Esophagus squamous epithelium (tissue), 5 donors: ENCODE data around the gene PAXX. TPM values are rescaled to one million over a fixed set of nuclear protein-coding genes. Genes with fewer than 3 reads are reported as not detected.

Source experiments
- DNase-seq: peaks from one replicate; lab custom pipeline; 2025; lab: John Stamatoyannopoulos, UW
- H3K27ac ChIP-seq, 4 donors: fragments of 200-600 bp; sonication (generic); one replicate each; pipeline ENCODE4 v1.5.1; 2016 to 2019; ENCODE audit warnings: mild to moderate bottlenecking in 1 of 4
- H3K27me3 ChIP-seq, 4 donors: fragments of 200-600 bp; sonication (generic); 1 replicate in 3 of 4; 2 replicates in 1 of 4; pipeline versions ENCODE4 v1.5.1 to v1.6.0; 2017 to 2021; ENCODE audit warnings: antibody characterized with exemption in 1 of 4
- H3K36me3 ChIP-seq, 3 donors: fragments of 200-600 bp; sonication (generic); one replicate each; pipeline ENCODE4 v1.5.1; 2016 to 2019
- H3K4me1 ChIP-seq, 3 donors: fragments of 200-600 bp; sonication (generic); one replicate each; pipeline ENCODE4 v1.5.1; 2017 to 2019
- H3K4me3 ChIP-seq, 4 donors: fragments of 200-600 bp; sonication (generic); 1 replicate in 3 of 4; 2 replicates in 1 of 4; pipeline ENCODE4 v1.5.1; 2016 to 2019; ENCODE audit warnings: mild to moderate bottlenecking in 2 of 4, moderate library complexity in 1 of 4
- H3K9me3 ChIP-seq, 3 donors: fragments of 200-600 bp; sonication (generic); one replicate each; pipeline ENCODE4 v1.5.1; 2016 to 2019
- POLR2A ChIP-seq, 4 donors: fragments of 450-650 bp; IDR thresholded peaks; one replicate each; pipeline ENCODE4 v1.6.1; 2017; ENCODE audit warnings: antibody characterized with exemption in 4 of 4, mild to moderate bottlenecking in 4 of 4, moderate library complexity in 3 of 4
- WGBS, 2 donors: methylation state at CpG; one replicate each; pipeline ENCODE4 v1.1.5; 2018; 5-methylcytosine and 5-hydroxymethylcytosine counted together
- intact Hi-C: fragments of 100-400 bp; cut with DNase I; formaldehyde crosslinking; loops from one replicate; pipeline ENCODE4 v1.15.0; 2022
- total RNA-seq, 4 donors: library from RNA; depleted of rRNA; stranded (reverse); fragments of >200 nt; gene quantifications; one replicate each; pipeline ENCODE4 v1.1.0, GENCODE V29; 2016
- TF ChIP-seq, protein P1 (sequence below), 6 experiments: fragments of 450-650 bp in 4 of 6; fragments of 200-600 bp in 2 of 6; sonication (generic) in 2 of 6; IDR thresholded peaks; one replicate each; pipeline ENCODE4 v1.5.1; 2016 to 2019; ENCODE audit warnings: antibody characterized with exemption in 6 of 6, mild to moderate bottlenecking in 4 of 6, moderate library complexity in 4 of 6
- donor health status: DM: yes; HTN: yes; CAD: no.

The PAXX gene
- total RNA-seq, 4 donors from 2014 or later, result 18.3 to 56.3 (median 49.6) TPM

DNA sequence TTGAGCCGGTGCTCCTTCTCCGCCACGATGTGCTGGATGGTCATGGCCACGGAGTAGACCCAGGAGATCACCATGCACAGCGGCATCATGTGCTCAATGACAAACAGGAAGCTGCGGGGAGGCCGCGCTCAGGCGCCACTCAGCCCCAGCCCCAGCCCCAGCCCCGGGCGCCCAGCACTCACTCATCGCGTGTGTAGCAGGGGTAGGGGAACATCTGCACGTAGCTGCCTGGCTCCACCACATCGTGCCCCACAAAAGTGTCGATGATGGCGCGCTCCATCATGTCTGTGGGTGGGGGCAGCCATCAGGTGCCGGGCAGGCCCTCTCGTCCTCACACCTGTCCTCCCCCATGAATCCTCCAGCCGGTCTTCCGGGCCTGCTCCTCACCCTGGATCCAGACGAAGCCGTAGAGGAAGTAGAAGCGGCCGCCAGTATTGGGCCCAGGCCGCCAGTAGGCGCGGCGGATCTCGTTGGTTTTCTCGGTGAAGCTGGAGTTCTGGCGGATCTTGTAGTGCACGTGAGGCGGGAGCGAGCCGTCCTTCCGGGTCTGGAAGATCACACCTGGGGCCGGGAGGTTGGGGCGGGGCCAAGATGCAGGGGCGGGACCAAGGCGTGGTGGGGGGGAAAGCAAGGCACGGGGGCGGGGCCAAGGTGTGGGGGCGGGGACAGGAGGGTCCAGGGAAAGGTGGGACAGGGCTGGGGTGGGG is 25.7 kb downstream of the PAXX start:
- Histone ChIP-seq H3K4me1 (peaks cover 0 to 3% (median 0%) of the 10 kb centered on the region in 3 donors), H3K27ac (no peak overlapping the region), H3K27me3 (no peaks in the 10 kb centered on the region), H3K4me3 (no peak overlapping the region), H3K36me3 (peaks cover 0 to 63% (median 0%) of the 10 kb centered on the region in 3 donors), H3K9me3 (no peaks in the 10 kb centered on the region)
- 87% methylated on average over 10 of the region's 45 CpGs; no CpG with 5 or more reads in 1 of the 2 donors for WGBS, 2 donors
- intact Hi-C loops, result no loop called here
- TF ChIP-seq, protein P1, sequence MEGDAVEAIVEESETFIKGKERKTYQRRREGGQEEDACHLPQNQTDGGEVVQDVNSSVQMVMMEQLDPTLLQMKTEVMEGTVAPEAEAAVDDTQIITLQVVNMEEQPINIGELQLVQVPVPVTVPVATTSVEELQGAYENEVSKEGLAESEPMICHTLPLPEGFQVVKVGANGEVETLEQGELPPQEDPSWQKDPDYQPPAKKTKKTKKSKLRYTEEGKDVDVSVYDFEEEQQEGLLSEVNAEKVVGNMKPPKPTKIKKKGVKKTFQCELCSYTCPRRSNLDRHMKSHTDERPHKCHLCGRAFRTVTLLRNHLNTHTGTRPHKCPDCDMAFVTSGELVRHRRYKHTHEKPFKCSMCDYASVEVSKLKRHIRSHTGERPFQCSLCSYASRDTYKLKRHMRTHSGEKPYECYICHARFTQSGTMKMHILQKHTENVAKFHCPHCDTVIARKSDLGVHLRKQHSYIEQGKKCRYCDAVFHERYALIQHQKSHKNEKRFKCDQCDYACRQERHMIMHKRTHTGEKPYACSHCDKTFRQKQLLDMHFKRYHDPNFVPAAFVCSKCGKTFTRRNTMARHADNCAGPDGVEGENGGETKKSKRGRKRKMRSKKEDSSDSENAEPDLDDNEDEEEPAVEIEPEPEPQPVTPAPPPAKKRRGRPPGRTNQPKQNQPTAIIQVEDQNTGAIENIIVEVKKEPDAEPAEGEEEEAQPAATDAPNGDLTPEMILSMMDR (IDR thresholded peaks at IDR 0.05), result no peak
- TF ChIP-seq POLR2A (IDR thresholded peaks at IDR 0.05), result no peak
- DNase-seq, result no peak

DNA sequence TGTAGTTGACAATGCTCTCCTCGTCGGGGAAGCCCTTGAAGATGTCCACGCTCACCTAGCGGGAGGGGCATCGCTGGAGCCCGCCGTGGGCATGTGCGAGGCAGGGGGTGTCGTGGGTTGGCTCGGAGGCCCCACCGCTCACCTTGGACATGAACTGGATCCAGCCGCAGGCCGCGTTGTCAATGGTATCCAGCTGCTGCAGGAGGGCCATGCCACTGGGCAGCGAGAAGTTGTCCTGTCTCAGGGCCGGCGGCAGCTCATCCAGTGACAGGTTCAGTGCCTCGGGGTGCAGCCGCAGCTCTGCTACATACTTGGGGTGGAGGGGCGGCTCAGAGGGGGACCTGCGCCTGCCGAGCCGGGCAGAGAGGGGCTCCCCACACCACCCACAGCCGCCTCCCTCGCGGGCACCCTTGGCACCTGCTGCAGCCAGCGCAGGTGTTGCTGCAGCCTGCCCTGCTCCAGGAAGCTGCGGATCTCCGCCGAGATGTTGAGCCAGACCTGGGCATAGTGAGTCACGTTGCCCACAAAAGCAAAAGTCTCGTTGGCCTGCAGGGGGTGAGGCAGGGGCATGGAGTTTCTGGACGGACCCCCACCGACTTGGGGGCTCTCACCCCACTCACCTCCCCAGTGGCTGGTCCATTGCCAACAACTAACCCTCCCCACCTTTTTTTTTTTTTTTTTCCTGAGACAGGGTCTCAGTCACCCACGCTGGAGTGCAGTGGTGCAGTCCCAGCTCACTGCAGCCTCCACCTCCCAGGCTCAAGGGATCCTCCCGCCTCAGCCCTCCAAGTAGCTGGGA is 26.7 kb downstream of the PAXX start:
- intact Hi-C loops, result no loop called here
- Histone ChIP-seq H3K27me3 (no peaks in the 10 kb centered on the region), H3K4me3 (no peak overlapping the region), H3K9me3 (no peaks in the 10 kb centered on the region), H3K27ac (no peak overlapping the region), H3K36me3 (peaks cover 0 to 53% (median 0%) of the 10 kb centered on the region in 3 donors), H3K4me1 (peaks cover 0 to 3% (median 0%) of the 10 kb centered on the region in 3 donors)
- no peak for DNase-seq
- TF ChIP-seq, protein P1 (IDR thresholded peaks at IDR 0.05), result peak in 1 of 6 experiments; percentile 22
- no peak for TF ChIP-seq POLR2A (IDR thresholded peaks at IDR 0.05)
- WGBS, 2 donors, result 70 to 82% methylated on average over 17 to 19 of the region's 36 CpGs

DNA sequence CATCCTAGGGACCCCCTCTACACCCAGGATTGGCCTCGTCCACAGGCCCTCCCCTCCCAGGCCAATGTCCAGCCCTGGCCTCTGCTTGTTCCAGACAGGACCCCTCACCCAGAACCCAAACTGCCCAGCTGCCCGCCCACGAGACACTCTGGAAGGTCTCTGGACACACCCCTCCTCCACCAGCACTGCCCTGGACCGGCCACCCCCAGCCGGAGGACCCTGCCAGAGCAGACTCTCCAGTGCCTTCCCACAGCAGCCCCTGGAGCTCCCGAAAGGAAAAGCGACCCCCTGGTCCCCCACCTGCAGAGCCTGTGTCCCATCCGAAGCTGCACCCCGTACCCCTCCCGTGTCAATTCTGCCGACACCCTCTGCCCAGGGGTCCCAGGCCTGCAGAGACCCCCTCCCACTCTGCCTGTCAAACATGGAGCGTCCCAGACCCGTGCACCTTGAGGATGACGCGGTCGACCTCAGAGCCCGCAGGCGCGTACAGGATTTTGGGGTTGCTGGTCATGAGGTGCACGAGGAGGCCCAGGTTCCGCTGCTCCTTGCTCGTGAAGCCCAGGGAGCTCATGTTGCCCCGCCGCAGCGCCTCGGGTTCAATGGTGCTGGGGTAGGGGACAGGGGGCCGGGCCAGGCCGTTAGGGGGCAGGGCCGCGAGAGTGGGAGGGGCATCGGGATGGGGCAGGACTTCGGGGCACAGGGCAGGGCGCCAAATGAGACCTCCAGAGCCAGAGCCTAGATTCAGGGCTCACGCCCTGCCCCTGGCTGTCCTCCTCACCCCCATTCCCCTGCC is 27.9 kb downstream of the PAXX start:
- Histone ChIP-seq H3K4me3 (no peak overlapping the region), H3K4me1 (peaks cover 0 to 6% (median 0%) of the 10 kb centered on the region in 3 donors), H3K27ac (no peak overlapping the region), H3K36me3 (peaks cover 0 to 42% (median 0%) of the 10 kb centered on the region in 3 donors), H3K27me3 (no peaks in the 10 kb centered on the region), H3K9me3 (no peaks in the 10 kb centered on the region)
- intact Hi-C loops, result no loop called here
- WGBS, 2 donors, result 90% methylated on average over 2 to 6 of the region's 34 CpGs
- no peak for DNase-seq
- no peak for TF ChIP-seq POLR2A (IDR thresholded peaks at IDR 0.05)
- TF ChIP-seq, protein P1 (IDR thresholded peaks at IDR 0.05), result no peak

DNA sequence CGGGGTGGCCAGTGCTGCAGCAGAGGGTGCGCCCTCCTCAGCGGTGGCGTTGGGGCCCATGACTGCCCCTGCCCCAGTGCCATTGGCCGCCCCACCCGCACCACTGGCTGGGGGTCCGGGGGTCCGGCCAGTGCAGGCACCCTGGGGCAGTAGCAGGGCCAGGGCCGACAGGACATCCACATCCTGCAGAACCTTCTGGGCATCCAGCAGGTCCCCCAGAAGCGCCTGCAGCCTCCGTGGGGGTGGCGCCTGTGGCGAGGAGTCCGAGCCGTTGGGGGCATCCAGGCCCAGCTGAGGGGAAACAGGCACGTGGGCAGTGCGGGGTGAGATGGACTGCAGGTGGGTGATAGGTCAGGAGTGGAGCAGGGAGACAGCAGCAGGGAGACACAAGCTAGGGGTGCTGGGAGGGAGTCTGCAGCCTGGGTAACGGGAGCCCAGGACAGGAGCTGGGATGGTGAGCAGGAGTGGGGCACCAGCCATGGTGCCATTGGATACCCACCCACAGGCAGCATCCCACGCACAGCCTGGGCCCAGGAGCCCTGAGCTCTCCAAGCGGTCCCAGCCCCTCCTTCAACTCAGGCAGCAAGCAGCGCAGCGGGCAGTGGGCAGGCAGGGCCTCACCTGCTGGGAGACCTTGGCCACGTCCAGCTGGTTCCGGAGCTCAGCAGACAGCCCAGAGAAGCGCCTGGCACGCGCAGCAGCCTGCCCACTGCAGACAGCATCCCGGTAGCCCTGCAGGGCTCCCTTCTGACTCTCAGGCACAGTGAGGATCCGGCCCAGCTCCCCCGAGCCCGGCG is 28.7 kb downstream of the PAXX start:
- Histone ChIP-seq H3K4me1 (peaks cover 0 to 14% (median 1%) of the 10 kb centered on the region in 3 donors), H3K27ac (no peak overlapping the region), H3K27me3 (no peaks in the 10 kb centered on the region), H3K4me3 (no peak overlapping the region), H3K9me3 (no peaks in the 10 kb centered on the region), H3K36me3 (peaks cover 0 to 33% (median 0%) of the 10 kb centered on the region in 3 donors)
- DNase-seq, result no peak
- 90 to 100% methylated on average over 2 to 12 of the region's 32 CpGs for WGBS, 2 donors
- no peak for TF ChIP-seq POLR2A (IDR thresholded peaks at IDR 0.05)
- TF ChIP-seq, protein P1 (IDR thresholded peaks at IDR 0.05), result no peak
- intact Hi-C loops, result no loop called here
